GM10266 (cell line): ENCODE data around the gene DNAJC3.
"Not testable (repeated sequence)": the region's sequence is repeated elsewhere in the genome, so short reads cannot be mapped to it uniquely, and the experiment has no call there.

ENCODE experiments used
- DNase-seq: peaks from one replicate; pipeline ENCODE4 v3.0.0; 2012; ENCODE audit errors: extremely low spot score
- CTCF ChIP-seq: IDR thresholded peaks from 2 replicates; pipeline ENCODE4 v1.5.1; 2012; ENCODE audit warnings: mild to moderate bottlenecking, low read depth; ENCODE audit not compliant: control insufficient read depth, insufficient read depth; ENCODE audit errors: missing control alignments

The DNAJC3 gene

GRCh38 chr13:95783747-95784146 is 106.8 kb downstream of the DNAJC3 start:
- TF ChIP-seq CTCF, result no peak
- no peak for DNase-seq

GRCh38 chr13:95784161-95784899 is 107.4 kb downstream of the DNAJC3 start:
- no peak for DNase-seq

GRCh38 chr13:95784900-95785290 is 108.0 kb downstream of the DNAJC3 start:
- no peak for DNase-seq
- no peak for TF ChIP-seq CTCF

More at GRCh38 chr13:95784161-95784899, 107.4 kb downstream of the DNAJC3 start:
- no peak for TF ChIP-seq CTCF

GRCh38 chr13:95787356-95788099 is 110.6 kb downstream of the DNAJC3 start:
- DNase-seq, result no peak
- no peak for TF ChIP-seq CTCF

- DNase-seq, result no peak
- TF ChIP-seq CTCF, result no peak
Measured at GRCh38 chr13:95788100-95788463, 111.1 kb downstream of the DNAJC3 start.

- not testable (repeated sequence) for DNase-seq
Measured at GRCh38 chr13:95789315-95789714, 112.4 kb downstream of the DNAJC3 start.

GRCh38 chr13:95791084-95791722 is 114.3 kb downstream of the DNAJC3 start:
- no peak for DNase-seq
- TF ChIP-seq CTCF, result no peak
